Measurements from ENCODE around the gene VPS37D.
A peak's percentile ranks its signal among the peaks of the same experiment; 100 is the strongest.
"Not testable (repeated sequence)": the region's sequence is repeated elsewhere in the genome, so short reads cannot be mapped to it uniquely, and the experiment has no call there.

Gene VPS37D

GRCh38 chr7:73706126-73707044, 38.8 kb downstream of the VPS37D start:
- peak; percentile 57 for DNase-seq

- peak; percentile 89 for DNase-seq
Measured at GRCh38 chr7:73707045-73707631, 39.5 kb downstream of the VPS37D start.

GRCh38 chr7:73708961-73709549, 41.4 kb downstream of the VPS37D start:
- no peak for DNase-seq

- no peak for DNase-seq
Measured at GRCh38 chr7:73712773-73713172, 45.1 kb downstream of the VPS37D start.

GRCh38 chr7:73713319-73713718, 45.7 kb downstream of the VPS37D start:
- not testable (repeated sequence) for DNase-seq

- peak; percentile 71 for DNase-seq
Measured at GRCh38 chr7:73715648-73716317, 48.2 kb downstream of the VPS37D start.

- DNase-seq = peak; percentile 55
Measured at GRCh38 chr7:73716318-73716890, 48.8 kb downstream of the VPS37D start.

GRCh38 chr7:73717025-73717807, 49.6 kb downstream of the VPS37D start:
- DNase-seq = no peak

- no peak for DNase-seq
Measured at GRCh38 chr7:73717991-73718405, 50.4 kb downstream of the VPS37D start.

GRCh38 chr7:73718438-73718881, 50.8 kb downstream of the VPS37D start:
- DNase-seq = no peak

- DNase-seq = peak; percentile 75
Measured at GRCh38 chr7:73718905-73719805, 51.5 kb downstream of the VPS37D start, which contains the start of gene STX1A. TSS of gene STX1A (minus strand) at chr7:73719669. CDS start at chr7:73719631, 38 bp downstream.

GRCh38 chr7:73719806-73720169, 52.2 kb downstream of the VPS37D start:
- DNase-seq = no peak

- not testable (repeated sequence) for DNase-seq
Measured at GRCh38 chr7:73720443-73720842, 52.8 kb downstream of the VPS37D start.

GRCh38 chr7:73721377-73721817, 53.8 kb downstream of the VPS37D start:
- peak; percentile 58 for DNase-seq

Data from NCI-H2171 (cell line).